ENCODE data around the gene USP37. TPM values are rescaled to one million over a fixed set of nuclear protein-coding genes. Genes with fewer than 3 reads are reported as not detected.

USP37 gene
- total and polyA plus RNA-seq, 2 of the 13 experiments (the other 11 are each of a cell fraction or from before 2014, with no cell fraction given), result 6.5 to 30.6 TPM

- TF ChIP-seq MAZ (IDR thresholded peaks at IDR 0.05; ENCODE audit: borderline replicate concordance, low read depth, low read length) (no peak), MAZ (CRISPR knock-in tag; IDR thresholded peaks at IDR 0.05; ENCODE audit: low read depth) (no peak), SRSF1 (optimal IDR thresholded peaks at IDR 0.05; ENCODE audit: low read depth, low read length) (no peak), HMGXB3 (CRISPR knock-in tag; IDR thresholded peaks at IDR 0.05; ENCODE audit: borderline replicate concordance) (no peak; the same call in 1 of the 2 replicates), ZNF230 (CRISPR knock-in tag; IDR thresholded peaks at IDR 0.05) (0 out of 2 replicates have a peak, but pooled peaks have one; percentile 45), PITX1 (CRISPR knock-in tag; IDR thresholded peaks at IDR 0.05) (peak; percentile 22; the same call in 1 of the 2 replicates), THRA (CRISPR knock-in tag; IDR thresholded peaks at IDR 0.05; ENCODE audit: borderline replicate concordance) (no peak; the same call in 1 of the 2 replicates), HNF1B (CRISPR knock-in tag; IDR thresholded peaks at IDR 0.05) (no peak; the same call in 1 of the 2 replicates), HOXA7 (CRISPR knock-in tag; IDR thresholded peaks at IDR 0.05) (no peak), NPAS2 (CRISPR knock-in tag; IDR thresholded peaks at IDR 0.05; ENCODE audit: borderline replicate concordance) (no peak), ZBTB10 (CRISPR knock-in tag; IDR thresholded peaks at IDR 0.05; ENCODE audit: borderline replicate concordance) (no peak), PBX3 (CRISPR knock-in tag; IDR thresholded peaks at IDR 0.05; ENCODE audit: borderline replicate concordance) (no peak), ZNF883 (CRISPR knock-in tag; IDR thresholded peaks at IDR 0.05; ENCODE audit: not compliant biosample characterization) (no peak), SALL1 (CRISPR knock-in tag; IDR thresholded peaks at IDR 0.05) (no peak), ZBTB20 (CRISPR knock-in tag; IDR thresholded peaks at IDR 0.05; ENCODE audit: borderline replicate concordance, low read depth) (no peak), MTA1 (CRISPR knock-in tag; IDR thresholded peaks at IDR 0.05; ENCODE audit: borderline replicate concordance) (0 out of 2 replicates have a peak, but pooled peaks have one; percentile 5)
These were observed 161.1 kb downstream of the USP37 start (continued) for GRCh38 chr2:218406949-218407618.

Measured in HepG2 (cell line).